GM23338 (cell line): ENCODE results near the gene MMP28.

Source experiments
- CREB1 ChIP-seq: fragments of 250-450 bp; sonication (Bioruptor Pico); IDR thresholded peaks from 2 replicates; pipeline ENCODE4 v1.5.0; 2020; ENCODE audit warnings: low read depth, mild to moderate bottlenecking, moderate library complexity
- CTCF ChIP-seq, 2 experiments: fragments of 200-600 bp in 1 of 2; sonication (generic) in 1 of 2; conservative IDR thresholded peaks; 2 replicates each; pipeline versions ENCODE4 v1.5.1 to v1.6.1; 2016 to 2017; ENCODE audit warnings: antibody characterized with exemption in 2 of 2, low read depth in 2 of 2, mild to moderate bottlenecking in 2 of 2, moderate library complexity in 1 of 2
- EZH2 ChIP-seq: fragments of 200-600 bp; sonication (generic); IDR thresholded peaks from one replicate; pipeline ENCODE4 v1.8.0; 2017; ENCODE audit warnings: antibody characterized with exemption, mild to moderate bottlenecking, low read depth; ENCODE audit not compliant: unreplicated experiment

- TF ChIP-seq CTCF (conservative IDR thresholded peaks at IDR 0.05; ENCODE audit: low read depth in 2 of 2): no peak
- no peak for TF ChIP-seq EZH2
- TF ChIP-seq CREB1 (CRISPR knock-in tag): no peak
These were observed 21.8 kb upstream of the MMP28 start for GRCh38 chr17:35817196-35817595.
